ENCODE results near the gene RABGAP1L.
"Not testable (repeated sequence)": the region's sequence is repeated elsewhere in the genome, so short reads cannot be mapped to it uniquely, and the experiment has no call there.

RABGAP1L gene

DNA sequence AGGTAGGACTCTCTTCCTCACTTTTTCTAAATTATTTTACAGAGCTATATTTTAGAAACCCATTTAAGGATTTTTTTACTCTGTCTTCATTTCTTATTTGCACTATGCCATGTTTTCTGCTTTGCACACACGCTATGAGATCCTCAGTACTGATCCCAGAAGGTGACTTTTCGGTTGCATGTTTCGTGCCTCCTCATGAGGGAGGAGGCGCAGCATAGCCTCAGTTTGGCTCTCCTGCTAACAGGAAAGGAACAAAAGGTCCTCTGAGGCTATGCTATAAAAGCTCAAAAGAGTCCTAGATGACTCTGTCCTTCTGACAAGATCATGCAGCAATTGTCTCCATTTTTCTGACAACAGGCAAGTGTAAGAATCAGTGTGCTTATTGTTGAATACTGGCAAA lies 478.2 kb downstream of the RABGAP1L start:
- FAIRE-seq (no peak), DNase-seq (ENCODE audit: insufficient read length) (no peak)
- TF ChIP-seq TAF1 (IDR thresholded peaks at IDR 0.05; ENCODE audit: borderline replicate concordance, low read depth, low read length) (no peak), POLR2A (IDR thresholded peaks at IDR 0.05; ENCODE audit: low read depth, low read length) (no peak), POLR2AphosphoS5 (IDR thresholded peaks at IDR 0.05; ENCODE audit: low read depth, low read length) (no peak)

DNA sequence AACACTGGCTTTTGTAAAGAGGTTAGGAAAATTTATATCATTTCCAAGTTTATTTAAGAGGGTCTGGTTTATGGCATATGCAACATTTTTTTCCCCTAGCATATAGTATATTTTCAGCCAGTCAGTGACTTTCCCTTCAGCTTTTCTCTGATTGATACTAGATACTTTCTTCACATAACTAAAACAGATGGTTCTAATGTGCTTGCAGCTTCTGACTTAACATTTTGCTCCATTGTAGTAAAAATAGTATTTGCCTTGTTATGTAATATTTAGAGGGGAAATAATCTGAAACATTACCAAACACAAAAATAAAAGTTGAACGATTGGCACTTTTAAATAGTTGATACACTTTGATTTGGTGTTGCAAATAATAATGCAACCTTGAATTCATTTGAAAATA lies 480.1 kb downstream of the RABGAP1L start:
- FAIRE-seq (no peak), DNase-seq (ENCODE audit: insufficient read length) (no peak)
- TF ChIP-seq POLR2AphosphoS5 (IDR thresholded peaks at IDR 0.05; ENCODE audit: low read depth, low read length) (no peak), TAF1 (IDR thresholded peaks at IDR 0.05; ENCODE audit: borderline replicate concordance, low read depth, low read length) (no peak), POLR2A (IDR thresholded peaks at IDR 0.05; ENCODE audit: low read depth, low read length) (no peak)

DNA sequence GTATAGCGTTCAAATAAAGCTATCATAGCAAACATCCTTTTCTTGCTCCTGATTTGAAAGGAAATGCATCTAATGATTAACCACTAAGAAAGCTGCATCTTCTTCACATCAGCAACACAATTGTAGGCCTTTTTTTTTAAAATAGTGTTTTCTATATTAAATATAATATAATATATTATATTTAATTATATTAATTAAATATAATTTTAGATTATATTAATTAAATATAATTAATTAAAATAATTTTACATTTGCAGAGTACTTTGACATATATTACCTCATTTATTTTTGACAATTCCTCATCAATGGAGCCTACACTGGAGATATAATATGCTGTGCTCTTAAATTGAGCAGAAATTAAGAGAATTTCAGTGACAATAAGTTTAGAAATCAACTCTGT lies 481.5 kb downstream of the RABGAP1L start:
- FAIRE-seq: no peak
- no peak for DNase-seq (ENCODE audit: insufficient read length)
- TF ChIP-seq TAF1 (IDR thresholded peaks at IDR 0.05; ENCODE audit: borderline replicate concordance, low read depth, low read length) (no peak), POLR2AphosphoS5 (IDR thresholded peaks at IDR 0.05; ENCODE audit: low read depth, low read length) (no peak), POLR2A (IDR thresholded peaks at IDR 0.05; ENCODE audit: low read depth, low read length) (no peak)

DNA sequence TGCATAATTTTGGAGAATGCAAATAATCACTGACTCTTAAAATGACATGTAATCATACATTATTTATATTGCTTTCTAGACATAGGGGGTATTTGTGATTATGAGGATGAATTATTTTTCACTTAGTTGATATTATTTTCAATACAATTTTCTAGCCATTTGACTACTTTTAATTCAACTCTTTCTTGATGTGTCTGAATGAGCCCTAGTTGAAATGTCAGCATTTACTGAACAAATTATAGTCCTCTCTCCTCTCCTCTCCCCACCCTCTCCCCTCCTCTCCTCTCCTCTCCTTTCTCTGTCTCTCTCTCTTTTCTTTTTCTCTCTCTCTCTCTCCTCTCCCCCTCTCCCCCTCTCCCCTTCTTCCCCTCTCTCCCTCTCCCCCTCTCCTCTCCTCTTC lies 483.1 kb downstream of the RABGAP1L start:
- DNase-seq (ENCODE audit: insufficient read length) (no peak), FAIRE-seq (no peak)
- TF ChIP-seq POLR2A (IDR thresholded peaks at IDR 0.05; ENCODE audit: low read depth, low read length) (no peak), POLR2AphosphoS5 (IDR thresholded peaks at IDR 0.05; ENCODE audit: low read depth, low read length) (no peak), TAF1 (IDR thresholded peaks at IDR 0.05; ENCODE audit: borderline replicate concordance, low read depth, low read length) (no peak)

DNA sequence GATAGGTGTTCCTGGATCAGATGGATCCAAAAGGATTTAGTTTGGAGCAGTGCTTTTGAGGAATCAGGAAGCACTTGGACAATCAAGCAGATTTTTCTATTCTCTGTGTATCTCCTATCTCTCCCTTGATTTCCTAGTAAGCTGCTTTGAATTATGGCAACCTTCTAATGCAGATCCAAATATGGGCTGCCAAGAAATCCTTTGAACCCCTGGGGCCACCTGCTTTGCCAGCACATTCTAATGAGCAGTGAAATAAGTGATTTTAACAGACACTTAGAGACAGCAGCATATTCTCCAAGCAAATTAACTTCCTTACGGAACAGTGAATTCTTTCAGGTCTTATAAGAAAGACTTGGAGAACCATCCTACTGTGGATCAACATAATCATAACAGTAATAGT lies 483.9 kb downstream of the RABGAP1L start:
- FAIRE-seq (no peak), DNase-seq (ENCODE audit: insufficient read length) (no peak)
- TF ChIP-seq POLR2AphosphoS5 (IDR thresholded peaks at IDR 0.05; ENCODE audit: low read depth, low read length): no peak
- TF ChIP-seq POLR2A (IDR thresholded peaks at IDR 0.05; ENCODE audit: low read depth, low read length): no peak
- TF ChIP-seq TAF1 (IDR thresholded peaks at IDR 0.05; ENCODE audit: borderline replicate concordance, low read depth, low read length): no peak

DNA sequence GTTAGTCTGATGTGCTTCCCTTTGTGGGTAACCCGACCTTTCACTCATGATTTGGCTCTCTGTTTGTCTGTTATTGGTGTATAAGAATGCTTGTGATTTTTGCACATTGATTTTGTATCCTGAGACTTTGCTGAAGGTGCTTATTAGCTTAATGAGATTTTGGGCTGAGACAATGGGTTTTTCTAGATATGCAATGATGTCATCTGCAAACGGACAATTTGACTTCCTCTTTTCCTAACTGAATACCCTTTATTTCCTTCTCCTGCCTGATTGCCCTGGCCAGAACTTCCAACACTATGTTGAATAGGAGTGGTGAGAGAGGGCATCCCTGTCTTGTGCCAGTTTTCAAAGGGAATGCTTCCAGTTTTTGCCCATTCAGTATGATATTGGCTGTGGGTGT lies 490.3 kb downstream of the RABGAP1L start:
- DNase-seq (ENCODE audit: insufficient read length); FAIRE-seq: not testable (repeated sequence)

DNA sequence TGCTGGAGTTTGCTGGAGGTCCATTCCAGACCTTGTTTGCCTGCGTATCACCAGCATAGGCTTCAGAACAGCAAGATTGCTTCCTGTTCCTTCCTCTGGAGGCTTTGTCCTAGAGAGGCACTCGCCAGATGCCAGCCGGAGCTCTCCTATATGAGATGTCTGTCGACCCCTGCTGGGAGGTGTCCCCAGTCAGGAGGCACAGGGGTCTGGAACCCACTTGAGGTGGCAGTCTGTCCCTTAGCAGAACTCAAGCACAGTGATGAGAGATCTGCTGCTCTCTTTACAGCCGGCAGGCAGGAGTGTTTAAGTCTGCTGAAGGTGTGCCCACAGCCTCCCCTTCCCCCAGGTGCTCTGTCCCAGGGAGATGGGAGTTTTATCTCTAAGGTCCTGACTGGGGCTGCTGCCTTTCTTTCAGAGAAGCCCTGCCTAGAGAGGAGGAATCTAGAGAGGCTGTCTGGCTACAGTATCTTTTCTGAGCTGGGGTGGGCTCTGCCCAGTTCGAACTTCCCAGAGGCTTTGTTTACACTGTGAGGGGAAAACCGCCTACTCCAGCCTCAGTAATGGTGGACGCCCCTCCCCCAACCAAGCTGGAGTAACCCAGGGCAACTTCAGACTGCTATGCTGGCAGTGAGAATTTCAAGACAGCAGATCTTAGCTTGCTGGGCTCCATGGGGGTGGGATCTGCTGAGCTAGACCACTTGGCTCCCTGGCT lies 493.4 kb downstream of the RABGAP1L start:
- DNase-seq (ENCODE audit: insufficient read length) (no peak), FAIRE-seq (no peak)
- no peak for TF ChIP-seq POLR2A (IDR thresholded peaks at IDR 0.05; ENCODE audit: low read depth, low read length)
- TF ChIP-seq POLR2AphosphoS5 (IDR thresholded peaks at IDR 0.05; ENCODE audit: low read depth, low read length): no peak
- TF ChIP-seq TAF1 (IDR thresholded peaks at IDR 0.05; ENCODE audit: borderline replicate concordance, low read depth, low read length): no peak

DNA sequence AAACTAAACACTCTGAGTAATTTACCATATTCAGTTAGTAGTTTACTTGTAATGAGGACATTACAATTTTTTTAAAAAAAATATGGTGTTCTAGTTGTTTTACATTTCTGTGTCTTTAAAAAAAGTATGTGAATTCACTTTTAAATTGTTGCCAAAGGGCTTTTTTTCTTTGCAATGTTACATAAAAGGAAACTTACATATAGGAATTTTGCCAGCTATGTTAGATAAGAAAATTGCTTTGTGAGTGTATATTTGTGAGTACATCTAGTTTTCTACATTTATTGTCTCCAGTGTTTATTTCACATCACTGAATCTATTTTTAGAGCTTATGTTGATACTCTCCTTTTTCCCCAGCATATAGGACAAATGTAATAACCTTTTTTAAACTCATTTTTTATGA lies 495.2 kb downstream of the RABGAP1L start:
- FAIRE-seq (no peak), DNase-seq (ENCODE audit: insufficient read length) (no peak)
- TF ChIP-seq TAF1 (IDR thresholded peaks at IDR 0.05; ENCODE audit: borderline replicate concordance, low read depth, low read length) (no peak), POLR2AphosphoS5 (IDR thresholded peaks at IDR 0.05; ENCODE audit: low read depth, low read length) (no peak), POLR2A (IDR thresholded peaks at IDR 0.05; ENCODE audit: low read depth, low read length) (no peak)

DNA sequence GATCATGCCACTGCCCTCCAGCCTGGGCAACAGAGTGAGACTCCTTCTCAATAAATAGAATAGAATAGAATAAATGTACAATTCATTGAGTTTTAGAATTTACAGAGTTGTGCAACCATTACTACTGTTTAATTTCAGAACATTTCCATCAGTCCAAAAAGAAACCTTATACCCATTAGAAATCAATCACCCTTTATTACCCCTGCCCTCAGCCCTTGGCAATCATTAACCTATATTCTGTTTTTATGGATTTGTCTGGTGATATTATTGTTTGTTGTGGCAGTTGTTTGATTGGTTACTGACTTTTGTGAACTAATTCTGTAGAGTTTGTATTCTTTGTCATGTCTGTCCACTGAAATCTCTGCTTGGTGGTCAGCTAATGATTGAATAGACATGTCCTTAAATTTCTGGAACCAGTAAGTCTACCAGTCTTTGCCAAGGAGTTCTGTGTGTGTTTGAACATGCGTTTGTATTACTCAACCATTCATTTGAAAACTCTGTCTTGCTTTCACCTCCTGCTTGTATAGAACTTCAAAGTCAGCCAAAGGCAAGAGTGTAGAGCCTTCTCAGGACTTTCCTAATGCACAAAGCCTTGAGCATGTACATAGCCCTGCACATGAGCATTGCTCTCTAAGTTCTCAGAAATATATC lies 497.2 kb downstream of the RABGAP1L start:
- FAIRE-seq: no peak

DNA sequence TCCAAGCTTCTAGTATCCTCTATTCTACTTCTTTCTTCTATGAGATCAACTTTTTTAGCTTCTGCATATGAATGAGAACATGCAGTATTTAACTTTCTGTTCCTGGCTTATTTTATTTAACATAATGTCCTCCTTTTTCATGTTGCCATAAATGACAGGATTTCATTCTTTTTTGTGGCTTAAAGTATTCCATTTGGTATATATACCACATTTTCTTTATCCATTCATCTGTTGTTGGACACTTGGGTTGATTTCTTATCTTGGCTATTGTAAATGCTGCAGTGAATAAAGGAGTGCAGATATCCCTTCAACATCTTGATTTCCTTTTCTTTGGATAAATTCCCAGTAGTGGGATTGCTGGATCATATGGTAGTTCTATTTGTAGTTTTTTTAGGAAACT lies 498.1 kb downstream of the RABGAP1L start:
- no peak for TF ChIP-seq POLR2A (IDR thresholded peaks at IDR 0.05; ENCODE audit: low read depth, low read length)
- TF ChIP-seq TAF1 (IDR thresholded peaks at IDR 0.05; ENCODE audit: borderline replicate concordance, low read depth, low read length): no peak
- TF ChIP-seq POLR2AphosphoS5 (IDR thresholded peaks at IDR 0.05; ENCODE audit: low read depth, low read length): no peak
- FAIRE-seq (no peak), DNase-seq (ENCODE audit: insufficient read length) (no peak)

More for the DNA sequence above, 497.2 kb downstream of the RABGAP1L start:
- TF ChIP-seq POLR2AphosphoS5 (IDR thresholded peaks at IDR 0.05; ENCODE audit: low read depth, low read length) (no peak), TAF1 (IDR thresholded peaks at IDR 0.05; ENCODE audit: borderline replicate concordance, low read depth, low read length) (no peak), POLR2A (IDR thresholded peaks at IDR 0.05; ENCODE audit: low read depth, low read length) (no peak)
- DNase-seq (ENCODE audit: insufficient read length): no peak

DNA sequence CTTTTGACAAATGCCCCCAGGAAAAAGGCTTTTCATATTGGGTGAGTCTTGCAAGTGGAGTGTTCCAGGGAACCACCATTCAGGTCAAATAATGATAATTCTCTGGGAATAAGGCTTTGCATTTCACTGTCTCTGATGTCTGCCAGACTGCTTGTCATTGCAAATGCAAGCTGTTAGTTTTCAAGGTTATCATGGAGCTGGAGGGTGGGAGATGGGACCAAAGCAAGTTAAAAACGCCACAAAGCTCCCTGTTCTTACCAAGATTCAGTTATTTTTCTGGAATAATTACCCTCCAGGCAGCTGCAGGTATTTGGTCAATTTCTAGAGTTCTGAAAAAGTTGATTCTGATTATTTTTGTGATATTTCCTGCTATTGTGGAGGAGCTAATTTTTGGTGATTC lies 498.6 kb downstream of the RABGAP1L start:
- FAIRE-seq: no peak
- no peak for DNase-seq (ENCODE audit: insufficient read length)
- TF ChIP-seq POLR2AphosphoS5 (IDR thresholded peaks at IDR 0.05; ENCODE audit: low read depth, low read length) (no peak), TAF1 (IDR thresholded peaks at IDR 0.05; ENCODE audit: borderline replicate concordance, low read depth, low read length) (no peak), POLR2A (IDR thresholded peaks at IDR 0.05; ENCODE audit: low read depth, low read length) (no peak)

DNA sequence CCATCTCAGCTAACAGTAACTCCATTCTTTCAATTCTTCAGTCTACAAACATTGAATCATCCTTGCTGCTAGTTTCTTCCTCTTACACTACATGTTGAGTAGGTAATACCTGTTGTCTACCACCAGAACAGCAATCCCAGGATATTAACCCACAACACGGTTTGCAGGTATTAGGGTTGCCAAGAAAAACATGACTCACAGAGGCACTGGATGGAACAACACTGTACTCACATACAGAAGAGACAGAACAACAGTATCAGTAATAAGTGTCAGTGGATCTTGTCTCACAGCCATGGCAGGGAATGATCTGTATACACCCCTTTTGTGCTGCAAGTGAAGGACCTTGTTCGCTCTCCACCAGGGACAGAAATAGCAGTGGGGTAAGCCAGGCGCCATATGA lies 500.5 kb downstream of the RABGAP1L start:
- no peak for TF ChIP-seq POLR2AphosphoS5 (IDR thresholded peaks at IDR 0.05; ENCODE audit: low read depth, low read length)
- TF ChIP-seq TAF1 (IDR thresholded peaks at IDR 0.05; ENCODE audit: borderline replicate concordance, low read depth, low read length): no peak
- FAIRE-seq (peak; percentile 61), DNase-seq (ENCODE audit: insufficient read length) (no peak)

Data from GM12892 (cell line).